HG03457 (cell line): ENCODE measurements around the gene PITPNC1.
"Not testable (repeated sequence)": the region's sequence is repeated elsewhere in the genome, so short reads cannot be mapped to it uniquely, and the experiment has no call there.

ENCODE experiments used
- ATAC-seq: cut with Tn5 transposase; IDR thresholded peaks from one replicate; pipeline ENCODE4 v1.9.1; 2021; ENCODE audit warnings: moderate number of reproducible peaks; ENCODE audit not compliant: unreplicated experiment

The PITPNC1 gene

DNA sequence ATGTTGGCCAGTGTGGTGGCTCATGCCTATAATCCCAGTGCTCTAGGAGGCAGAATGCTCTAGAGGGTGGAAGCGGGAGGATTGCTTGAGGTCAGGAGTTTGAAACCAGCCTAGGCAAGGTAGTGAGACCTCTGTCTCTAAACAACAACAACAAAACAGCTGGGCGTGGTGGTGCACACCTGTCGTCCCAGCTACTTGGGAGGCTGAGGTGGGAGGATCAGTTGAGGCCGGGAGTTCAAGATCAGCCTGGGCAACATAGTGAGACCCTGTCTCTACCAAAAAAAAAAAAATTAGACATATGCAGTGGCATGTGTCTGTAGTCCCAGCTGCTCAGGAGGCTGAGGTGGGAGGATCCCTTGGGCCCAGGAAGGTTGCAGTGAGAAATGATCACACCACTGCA is 53.4 kb downstream of the PITPNC1 start:
- not testable (repeated sequence) for ATAC-seq

DNA sequence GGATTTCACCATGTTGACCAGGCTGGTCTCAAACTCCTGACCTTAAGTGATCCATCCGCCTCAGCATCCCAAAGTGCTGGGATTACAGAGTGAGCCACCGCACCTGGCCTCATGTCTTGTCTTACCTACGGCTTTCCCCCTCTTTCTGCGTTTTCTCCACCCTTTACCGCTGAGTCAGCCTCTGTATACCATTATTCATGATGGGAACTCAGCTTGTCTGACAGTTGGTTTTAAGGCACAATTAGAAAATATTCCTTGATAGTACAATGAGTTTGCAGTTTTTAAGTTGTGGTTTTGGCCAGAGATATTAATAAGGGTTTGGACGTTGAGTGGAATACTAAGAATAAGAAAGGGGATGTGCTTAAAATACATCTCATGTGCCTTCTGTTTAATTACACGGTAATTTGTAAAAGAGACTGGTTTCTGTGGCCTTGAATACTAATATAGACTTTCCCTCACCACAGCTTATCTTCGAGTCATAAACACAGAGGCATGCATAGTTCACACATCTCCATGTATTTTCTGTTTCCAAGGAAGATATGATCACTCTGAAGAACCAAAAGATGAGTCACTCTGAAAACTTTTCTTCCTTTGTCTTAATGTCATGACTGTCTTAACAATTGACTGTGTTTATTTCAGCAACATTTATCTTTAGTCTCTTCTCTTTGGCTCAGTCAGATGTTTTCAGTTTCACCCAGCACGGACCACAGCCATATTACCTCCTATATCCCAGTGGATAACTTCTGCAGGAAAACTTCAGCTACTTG is 54.4 kb downstream of the PITPNC1 start:
- no peak for ATAC-seq

DNA sequence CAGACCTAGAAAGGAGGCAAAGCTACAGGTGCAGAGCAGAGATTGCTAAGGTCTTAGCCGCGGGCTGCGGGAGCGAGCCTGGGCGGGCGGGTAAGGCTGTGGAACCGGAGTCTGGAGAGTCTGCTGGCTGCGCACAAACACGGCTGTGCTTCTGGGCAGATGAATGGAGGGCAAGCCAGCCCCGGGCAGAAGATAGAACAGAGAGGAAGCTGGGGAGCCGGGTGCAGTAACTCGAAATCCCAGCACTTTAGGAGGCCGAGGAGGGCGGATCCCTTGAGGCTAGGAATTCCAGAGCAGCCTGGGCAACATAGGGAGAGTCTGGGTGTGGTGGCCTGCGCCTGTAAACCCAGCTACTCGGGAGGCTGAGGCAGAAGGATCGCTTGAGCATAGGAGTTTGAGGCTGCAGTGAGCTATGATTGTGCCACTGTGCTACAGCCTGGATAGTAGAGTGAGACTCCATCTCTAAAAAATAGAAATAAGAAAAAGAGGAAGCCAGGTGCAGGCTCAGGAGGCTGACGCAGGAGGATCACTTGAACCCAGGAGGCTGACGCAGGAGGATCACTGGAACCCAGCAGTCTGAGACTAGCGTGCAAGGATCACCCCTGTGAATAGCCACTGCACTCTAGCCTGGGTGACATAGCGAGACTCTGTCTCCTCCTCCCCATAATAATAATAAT is 56.3 kb downstream of the PITPNC1 start:
- ATAC-seq = no peak

DNA sequence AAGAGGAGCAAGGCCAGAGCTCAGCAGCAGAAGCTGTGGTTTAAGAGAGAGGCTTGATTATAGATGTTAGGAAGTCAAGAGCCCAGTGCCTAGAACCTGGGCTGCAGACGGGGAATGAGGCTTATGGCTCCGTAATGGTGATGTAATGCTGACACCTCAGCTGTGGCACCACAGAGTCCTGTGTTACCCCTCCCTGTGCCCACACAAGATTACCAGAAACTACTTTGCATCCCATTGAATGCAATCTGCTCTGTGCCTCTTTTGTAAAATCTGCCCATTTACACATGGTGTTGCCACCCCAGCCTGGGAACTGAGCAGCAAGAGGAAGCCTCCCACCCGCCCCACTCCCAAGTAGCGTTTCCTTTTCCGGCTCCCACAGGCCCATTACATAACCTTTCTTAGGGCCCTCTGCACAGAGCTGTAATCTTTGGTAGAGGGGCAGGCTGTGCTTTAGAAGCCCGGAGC is 57.0 kb downstream of the PITPNC1 start:
- no peak for ATAC-seq

DNA sequence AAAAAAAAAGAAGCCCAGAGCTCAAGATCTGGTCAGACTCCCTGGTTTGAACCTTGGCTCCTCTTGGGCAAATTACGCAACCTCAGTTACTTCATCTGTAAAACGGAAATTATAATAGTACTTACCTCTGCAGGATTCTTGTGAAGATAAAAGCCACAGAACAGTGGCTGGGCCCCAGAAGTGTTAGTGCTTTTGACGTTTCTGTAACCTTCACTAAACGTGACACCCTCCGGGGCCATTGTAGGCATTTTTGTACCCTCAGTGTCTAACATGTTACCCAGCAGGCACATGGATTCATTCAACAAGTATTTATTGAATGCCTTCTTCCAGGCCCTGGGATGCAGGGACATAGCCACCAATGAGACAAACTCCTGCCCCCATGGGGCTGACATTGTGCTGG is 58.0 kb downstream of the PITPNC1 start:
- no peak for ATAC-seq

DNA sequence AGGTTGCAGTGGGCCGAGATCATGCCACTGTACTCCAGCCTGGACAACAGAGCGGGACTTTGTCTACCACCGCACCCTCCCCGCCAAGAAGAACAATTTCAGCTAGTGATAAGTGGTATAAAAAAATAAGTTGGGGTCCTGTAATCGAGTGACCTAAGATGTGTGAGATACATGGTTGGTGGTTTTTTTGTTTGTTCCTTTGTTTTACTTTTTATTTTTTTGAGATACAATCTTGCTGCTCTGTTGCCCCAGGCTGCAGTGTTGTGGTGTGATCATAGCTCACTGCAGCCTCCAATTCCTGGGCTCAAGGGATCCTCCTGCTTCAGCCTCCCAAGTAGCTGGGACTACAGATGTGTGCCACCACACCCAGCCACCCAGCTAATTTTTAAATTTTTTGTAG is 58.7 kb downstream of the PITPNC1 start:
- no peak for ATAC-seq

DNA sequence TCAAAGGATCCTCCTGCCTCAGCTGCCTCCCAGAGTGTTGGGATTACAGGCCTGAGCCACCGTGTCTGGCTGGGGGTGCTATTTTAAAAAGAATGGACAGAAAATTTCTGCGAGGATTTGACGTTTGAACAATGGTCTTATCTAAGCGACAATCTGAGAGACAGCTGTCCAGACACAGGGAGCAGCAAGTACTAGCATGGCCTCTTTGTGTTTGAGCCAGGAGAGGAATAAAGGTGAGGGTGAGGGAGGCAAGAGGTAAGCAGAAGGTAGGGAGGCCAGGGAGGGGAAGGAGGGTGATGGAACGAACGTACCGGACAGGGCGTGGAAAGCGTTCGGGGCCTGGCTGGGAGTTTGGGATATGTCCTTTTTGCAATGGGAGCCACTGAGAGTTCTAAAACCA is 59.2 kb downstream of the PITPNC1 start:
- no peak for ATAC-seq

DNA sequence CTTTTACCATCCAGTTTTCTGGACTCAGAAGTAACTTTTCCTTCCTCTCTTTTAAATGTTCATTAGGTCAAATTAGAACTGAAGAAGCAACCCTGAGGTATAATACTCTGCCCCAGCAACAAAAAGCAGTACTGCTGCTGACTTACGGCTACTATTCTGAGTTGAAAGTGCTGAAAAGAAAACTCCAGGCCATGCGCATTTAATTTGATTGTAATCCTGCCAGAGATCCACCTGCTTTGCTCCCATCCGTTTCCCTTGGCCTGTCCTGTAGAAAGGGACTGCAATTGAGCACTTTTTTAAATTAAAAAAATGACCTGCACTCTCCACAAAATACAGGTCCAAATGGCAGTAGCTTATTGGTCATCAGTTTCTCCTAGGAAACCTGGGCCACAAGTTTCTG is 61.6 kb downstream of the PITPNC1 start:
- no peak for ATAC-seq

DNA sequence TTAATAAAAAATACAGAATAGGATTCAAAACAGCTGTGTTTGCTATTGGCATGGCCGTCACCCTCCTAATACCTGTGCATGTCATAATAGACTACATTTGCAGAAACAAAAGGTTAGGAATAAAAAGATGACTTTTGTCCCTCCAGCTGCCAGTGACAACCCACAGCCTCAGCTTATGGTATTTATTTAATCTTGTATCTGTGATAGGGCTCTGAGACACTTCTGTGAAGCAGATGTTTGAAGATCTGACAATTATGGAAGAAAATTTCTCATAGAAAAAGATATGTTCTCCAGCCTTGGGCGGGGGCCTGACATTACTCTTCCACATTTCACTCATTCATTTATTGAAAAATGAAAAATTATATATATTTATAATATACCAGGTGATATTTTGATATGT is 62.2 kb downstream of the PITPNC1 start:
- no peak for ATAC-seq

DNA sequence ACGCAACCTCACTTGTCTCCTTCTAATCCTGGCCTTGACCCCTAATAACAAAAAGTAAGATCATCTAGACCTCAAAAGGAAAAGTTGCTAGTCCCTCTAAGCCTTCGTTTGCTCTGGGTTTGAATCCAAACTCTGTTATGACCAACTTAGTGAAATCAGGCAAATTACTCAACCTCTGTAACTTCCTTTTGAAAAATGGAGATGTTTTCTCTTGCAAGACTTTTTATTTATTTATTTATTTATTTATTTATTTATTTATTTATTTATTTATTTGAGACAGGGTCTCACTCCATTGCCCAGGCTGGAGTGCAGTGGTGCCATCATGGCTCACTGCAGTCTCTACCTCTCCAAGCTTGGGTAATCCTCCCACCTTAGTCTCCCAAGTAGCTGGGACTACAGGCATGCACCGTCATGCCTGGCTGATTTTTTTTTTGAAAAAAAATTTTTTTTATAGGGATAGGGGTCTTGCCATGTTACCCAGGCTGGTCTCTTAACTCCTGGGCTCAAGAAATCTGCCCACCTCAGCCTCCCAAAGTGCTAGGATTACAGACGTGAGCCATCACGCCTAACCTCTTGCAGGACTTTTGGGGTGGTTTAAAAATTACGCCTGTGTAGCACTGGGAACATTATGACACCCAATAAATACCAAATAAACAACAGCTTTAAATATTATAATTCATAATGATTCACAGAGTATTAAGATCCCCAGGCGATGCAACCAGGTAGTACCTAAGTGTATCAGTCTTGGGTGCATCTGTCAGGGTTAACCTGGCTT is 63.4 kb downstream of the PITPNC1 start:
- ATAC-seq = no peak

DNA sequence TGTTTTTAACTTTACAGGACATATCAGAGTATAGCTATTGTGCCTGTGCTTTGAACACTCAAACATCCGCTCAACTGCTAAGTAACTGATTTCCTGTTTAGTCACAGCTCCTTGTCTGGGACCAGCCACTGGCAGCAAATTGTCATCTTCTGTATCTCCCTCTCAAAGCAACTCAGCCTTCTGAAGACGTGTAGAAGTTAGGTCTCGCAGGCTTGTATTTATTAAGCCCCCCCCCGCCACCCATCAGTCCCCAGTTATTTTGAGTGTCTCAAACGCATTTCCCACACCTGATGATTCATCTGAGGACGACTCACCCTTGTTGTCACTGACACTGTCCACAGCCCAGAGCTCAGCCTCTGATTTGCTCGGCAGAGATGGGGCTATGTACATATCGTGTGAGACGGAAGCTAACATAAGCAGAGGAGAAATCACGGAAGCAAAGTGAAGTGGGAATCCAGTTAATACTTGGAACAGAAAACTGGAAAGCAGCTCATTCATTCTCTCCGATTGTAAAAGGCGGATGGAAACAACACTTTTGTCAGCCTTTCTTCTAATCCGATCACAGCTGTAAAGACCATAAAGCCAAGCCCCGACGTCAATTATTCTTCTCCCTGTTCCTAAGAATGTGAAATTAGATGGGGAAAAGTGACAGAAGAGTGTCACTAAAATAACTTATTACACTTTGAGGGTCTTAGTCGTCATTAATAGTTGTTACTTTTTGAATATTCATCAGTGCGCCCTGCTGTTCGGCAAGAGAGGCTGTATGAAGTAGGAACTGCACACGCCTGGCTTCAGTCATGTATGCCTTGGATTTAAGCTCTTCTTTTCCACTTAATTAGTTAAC is 64.2 kb downstream of the PITPNC1 start:
- no peak for ATAC-seq

DNA sequence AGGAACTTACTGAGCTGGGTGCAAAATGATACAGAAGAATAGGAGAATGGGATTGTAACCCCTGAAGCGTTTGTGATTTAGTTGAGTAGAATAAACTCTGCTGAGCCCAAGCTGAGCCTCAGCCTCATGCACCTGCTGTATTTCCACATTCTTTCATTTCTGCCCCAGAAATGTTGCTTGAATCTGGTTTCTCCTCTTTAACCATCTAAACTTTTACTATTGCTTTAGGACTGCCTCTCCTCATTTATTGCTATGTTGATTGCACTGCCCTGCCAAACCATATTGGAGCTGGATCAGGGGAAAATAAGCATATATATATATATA is 64.8 kb downstream of the PITPNC1 start:
- ATAC-seq = no peak

DNA sequence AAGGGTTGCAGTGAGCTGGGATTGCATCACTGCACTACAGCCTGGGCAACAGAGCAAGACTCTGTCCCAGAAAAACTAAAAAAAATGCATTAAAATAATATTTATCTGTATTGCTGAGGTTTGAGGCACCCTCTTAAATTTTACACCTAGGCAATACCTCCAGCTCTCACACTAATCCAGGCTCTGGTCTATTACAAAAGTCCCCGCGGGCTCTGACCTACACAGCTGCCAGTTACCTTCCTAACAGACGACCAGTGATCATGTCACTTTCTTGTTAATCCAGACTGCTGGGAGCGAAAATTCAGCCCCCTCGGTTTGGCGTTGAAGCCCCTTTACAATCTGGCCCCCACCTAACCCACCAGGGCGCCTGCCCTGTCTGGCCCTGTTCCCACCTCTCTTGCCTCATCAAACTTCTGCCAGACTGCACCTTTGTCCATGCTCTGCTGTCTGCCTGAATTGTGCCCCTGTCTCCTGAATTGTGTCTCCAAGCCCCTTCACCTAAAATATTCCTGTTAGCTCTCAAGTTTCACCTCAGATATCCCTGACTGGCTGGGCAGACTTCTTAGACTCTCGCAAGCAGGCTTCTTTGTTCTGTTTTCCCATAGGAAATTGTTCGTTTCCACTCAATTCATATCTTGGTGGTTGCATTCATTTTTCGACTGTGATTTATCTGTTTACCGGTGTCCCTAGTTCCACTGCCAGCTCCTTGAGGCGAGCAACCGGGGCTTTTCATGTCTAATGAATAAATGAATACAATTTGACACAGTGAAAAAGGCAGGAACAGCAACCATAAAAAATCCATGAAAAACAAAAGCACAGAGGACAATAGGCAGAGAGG is 65.9 kb downstream of the PITPNC1 start:
- ATAC-seq = no peak

DNA sequence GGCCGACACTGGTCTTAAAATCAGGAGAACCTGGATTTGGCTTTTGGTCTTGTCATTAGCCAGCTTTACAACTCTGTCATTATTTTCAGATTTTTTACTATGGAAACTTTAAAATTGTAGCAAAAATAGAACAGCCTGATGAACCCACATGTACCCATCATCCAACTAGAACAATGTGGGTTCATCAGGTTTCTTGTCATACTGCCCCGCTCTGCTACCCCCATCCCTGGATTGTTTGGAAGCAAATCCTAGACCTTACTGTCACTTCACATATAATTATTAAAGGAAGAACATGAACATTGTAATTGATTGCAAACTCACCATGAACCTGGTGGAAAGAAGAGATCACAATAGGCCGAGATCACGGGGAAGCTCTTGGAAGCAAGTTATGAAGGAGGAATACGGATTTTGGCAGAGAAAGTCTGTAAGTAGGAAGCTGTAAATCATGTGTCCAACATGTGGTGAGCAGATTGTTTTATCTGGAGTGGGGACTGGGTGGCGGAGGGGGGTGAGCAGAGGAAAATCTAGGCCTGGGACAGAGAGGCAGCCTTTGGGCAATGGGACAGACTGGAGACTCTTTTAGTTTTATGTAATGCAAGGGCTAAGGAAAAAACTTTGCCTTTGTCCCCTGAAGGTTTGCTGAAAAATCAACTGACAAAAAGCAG is 67.0 kb downstream of the PITPNC1 start:
- ATAC-seq = no peak

DNA sequence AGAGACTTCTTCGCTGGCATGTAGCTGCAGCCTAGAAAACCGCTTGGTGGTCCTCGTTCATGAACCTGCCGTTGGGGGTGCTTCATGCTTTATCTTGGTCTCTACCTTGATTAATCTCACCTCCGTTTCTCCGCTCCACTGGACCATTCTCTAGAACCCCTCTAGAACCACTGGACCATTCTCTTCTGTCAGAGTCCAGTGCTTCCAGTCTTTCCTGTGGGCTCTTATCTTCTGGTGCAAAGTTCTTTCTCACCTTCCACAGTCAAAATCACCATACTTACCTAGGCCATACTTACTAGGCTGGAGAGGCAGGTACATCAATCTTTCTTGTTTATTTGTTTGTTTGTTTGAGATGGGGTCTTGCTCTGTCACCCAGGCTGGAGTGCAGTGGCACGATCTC is 71.4 kb downstream of the PITPNC1 start:
- ATAC-seq = no peak

DNA sequence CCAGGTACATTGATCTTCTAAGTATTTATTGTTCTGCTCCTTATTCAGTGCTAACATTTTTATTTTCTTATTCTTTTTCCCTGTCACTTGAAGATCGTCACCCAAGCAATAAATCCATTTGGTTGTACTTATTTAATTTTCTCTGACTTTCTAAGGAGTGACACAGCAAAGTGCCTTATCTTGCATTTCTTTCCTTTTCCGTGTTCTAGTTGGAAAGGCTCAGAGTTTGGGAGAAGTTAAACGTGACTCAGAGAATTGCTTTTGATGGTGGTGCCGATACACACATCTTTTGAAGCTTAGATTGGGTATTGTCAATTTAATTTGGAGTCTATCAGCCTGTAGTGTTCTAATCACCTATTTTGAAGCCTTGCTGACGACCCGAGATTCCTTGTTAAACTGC is 72.0 kb downstream of the PITPNC1 start:
- no peak for ATAC-seq

DNA sequence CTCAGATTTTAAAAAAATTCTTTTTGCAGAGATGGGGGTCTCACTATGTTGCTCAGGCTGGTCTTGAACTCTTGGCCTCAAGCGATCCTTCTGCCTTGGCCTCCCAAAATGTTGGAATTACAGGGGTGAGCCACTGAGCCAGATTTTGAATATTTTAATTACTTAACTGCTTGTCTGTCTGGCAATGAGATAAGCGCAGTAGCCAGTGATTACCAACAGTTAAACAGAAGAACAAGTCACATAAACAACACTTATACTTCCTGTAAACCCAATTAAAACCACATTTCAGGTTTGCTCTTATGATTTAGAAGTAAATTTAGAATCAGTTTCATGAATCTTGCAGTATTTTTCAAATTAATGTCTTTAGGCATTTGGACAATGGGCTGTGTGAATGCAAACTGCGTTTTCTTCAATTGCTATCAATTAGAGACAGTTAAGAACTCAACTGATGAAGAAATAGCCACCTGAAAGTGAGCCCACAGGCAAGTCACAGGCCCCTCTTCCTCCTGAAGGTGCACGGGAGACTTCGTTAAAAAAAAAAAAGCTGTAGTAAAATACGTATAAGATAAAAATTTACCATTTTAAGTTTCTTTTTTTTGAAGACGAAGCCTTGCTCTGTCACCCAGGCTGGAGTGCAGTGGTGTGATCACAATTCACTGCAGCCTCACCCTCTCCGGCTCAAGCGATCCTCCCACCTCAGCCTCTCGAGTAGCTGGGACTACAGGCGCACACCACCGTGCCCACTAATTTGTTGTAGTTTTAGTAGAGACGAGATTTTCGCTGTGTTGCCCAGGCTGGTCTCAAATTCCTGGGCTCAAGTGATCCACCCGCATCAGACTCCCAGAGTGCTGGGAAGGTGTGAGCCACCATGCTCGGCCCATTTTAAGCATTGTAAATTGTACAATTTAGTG is 73.0 kb downstream of the PITPNC1 start:
- no peak for ATAC-seq

DNA sequence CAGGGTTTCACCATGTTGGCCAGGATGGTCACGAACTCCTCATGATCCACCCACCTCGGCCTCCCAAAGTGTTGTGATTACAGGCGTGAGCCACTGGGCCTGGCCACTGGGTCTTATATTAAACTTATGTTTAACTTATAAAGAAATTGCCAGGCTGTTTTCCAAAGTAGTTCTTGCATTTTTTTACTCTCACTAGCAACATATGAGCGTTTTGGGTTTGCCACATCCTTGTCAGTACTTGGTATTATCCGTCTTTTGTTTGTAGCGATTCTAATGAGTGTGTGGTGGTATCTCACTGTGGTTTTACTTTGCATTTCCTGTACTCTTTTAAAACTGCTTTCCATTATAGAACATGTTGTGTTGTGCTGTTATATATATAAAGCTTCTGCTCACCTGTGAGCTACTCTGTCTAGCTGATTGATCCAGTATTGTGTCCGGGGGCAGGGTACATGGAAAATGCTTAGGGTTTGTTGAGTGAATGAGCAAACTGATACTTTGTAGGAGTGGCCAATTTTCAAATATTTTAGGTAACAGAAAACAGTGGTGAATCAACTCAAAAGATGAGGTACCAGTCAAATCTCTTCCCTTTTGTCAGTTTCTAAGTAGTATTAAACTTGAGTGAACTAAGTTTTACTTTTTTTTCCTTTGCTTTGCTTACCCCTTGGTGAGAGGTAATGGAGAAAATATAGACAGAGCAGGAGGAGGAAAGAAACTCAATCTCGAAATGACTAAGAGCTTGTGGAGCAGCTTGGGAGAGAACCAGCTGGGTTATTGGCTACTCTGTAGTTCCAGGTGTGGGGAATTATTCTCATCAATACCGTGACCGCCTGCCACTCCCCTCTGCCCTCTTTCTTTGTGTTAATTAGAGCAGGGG is 75.8 kb downstream of the PITPNC1 start:
- ATAC-seq = no peak
